GM12892 (cell line): ENCODE measurements around the gene INPP5E.

Experiments used
- POLR2A ChIP-seq: IDR thresholded peaks from 2 replicates; pipeline ENCODE4 v1.6.1; 2011; ENCODE audit warnings: low read depth, low read length, control low read depth
- POLR2AphosphoS5 ChIP-seq: IDR thresholded peaks from 2 replicates; pipeline ENCODE4 v1.6.1; 2011; ENCODE audit warnings: low read depth, low read length, control low read depth

- TF ChIP-seq POLR2AphosphoS5 (no peak), POLR2A (no peak)
Measured at GRCh38 chr9:136429075-136429628, 10.5 kb downstream of the INPP5E start.
